GM12872 (cell line): ENCODE measurements around the gene RPAP2.

Experiments used
- CTCF ChIP-seq: IDR thresholded peaks from 3 replicates; pipeline ENCODE4 v1.5.1; 2011; ENCODE audit warnings: low read depth, mild to moderate bottlenecking, low read length, moderate library complexity; ENCODE audit not compliant: insufficient read depth

RPAP2 gene

GRCh38 chr1:92367496-92367895 is 68.6 kb downstream of the RPAP2 start:
- no peak for TF ChIP-seq CTCF

DNA sequence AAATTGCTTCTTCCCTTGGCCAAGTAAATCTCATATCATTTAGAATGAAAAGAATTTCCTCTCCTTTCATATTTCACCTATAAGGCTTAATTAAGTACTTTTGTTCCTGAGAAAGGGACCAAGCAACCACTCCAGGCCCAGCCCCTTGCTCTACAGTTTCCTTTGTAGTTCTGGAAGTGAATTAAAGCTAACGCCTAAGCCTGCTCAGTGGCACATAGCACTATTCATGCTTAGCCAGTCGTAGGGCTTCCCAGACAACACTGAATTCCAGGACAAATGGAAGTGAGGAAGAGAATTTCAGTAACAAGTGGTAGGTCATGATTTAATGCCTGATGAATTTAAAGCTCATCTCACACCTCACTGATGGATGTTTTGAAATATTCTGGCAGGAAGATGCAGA is 73.3 kb downstream of the RPAP2 start:
- no peak for TF ChIP-seq CTCF

- no peak for TF ChIP-seq CTCF
Measured at GRCh38 chr1:92374223-92374622, 75.4 kb downstream of the RPAP2 start.

DNA sequence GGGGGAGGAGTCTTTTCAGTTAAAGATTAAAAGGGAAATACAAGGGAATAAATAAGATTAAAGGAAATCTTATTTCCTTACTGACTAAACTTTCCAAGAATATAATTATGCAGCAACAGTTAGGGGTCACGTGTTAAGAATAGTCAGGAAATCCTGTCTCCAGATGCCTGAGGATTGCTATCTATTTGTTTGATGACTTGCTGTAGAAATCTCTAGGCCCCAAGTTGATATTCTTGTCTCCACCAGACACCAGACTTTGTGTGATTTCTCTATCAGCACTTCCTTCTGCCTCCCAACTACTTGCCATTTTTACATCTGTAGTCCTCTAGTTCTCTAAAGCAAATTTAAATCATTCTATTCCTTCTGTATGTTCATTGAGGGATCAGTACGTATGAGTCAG is 77.5 kb downstream of the RPAP2 start:
- no peak for TF ChIP-seq CTCF

GRCh38 chr1:92380867-92381266 is 82.0 kb downstream of the RPAP2 start:
- TF ChIP-seq CTCF: no peak

GRCh38 chr1:92398519-92398918 is 99.7 kb downstream of the RPAP2 start:
- TF ChIP-seq CTCF: no peak

DNA sequence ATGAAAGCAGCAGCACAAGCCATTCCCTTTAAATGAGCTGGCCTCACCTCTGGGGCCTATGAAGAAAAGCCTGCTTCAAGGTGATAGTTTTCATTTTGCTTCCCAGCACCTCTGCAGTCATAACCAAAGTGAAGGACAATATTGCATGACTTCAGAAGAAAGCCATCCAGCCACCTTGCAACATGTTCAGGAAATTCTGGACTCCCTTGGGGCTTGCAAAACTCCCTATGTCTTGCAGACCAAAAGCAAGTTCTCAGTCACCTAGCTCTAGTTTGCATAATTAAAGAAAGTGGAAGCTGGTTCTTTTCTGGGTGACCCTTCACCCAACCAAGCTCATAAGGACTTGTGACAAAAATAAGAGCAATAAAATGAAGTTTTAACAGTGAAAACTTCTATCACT is 100.2 kb downstream of the RPAP2 start:
- no peak for TF ChIP-seq CTCF

DNA sequence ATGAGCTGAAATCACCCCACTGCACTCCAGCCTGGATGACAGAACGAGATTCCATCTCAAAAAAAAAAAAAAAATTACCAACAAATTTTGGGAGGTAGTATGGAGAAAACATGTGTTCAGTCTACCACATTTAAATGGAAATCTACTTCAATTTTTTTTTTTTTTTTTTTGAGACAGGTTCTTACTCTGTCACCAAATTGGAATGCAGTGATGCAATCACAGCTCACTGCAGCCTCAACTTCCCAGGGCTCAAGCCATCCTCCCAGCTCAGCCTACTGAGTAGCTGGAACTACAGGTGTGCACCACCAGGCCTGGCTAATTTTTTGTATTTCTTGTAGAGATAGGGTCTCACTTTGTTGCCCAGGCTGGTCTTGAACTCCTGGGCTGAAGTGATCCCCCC is 105.8 kb downstream of the RPAP2 start:
- no peak for TF ChIP-seq CTCF
